Measurements from ENCODE around the gene BLACAT1. TPM values are rescaled to one million over a fixed set of nuclear protein-coding genes. Genes with fewer than 3 reads are reported as not detected.
A peak's percentile ranks its signal among the peaks of the same experiment; 100 is the strongest.

The BLACAT1 gene
- total and polyA plus RNA-seq, 2 of the 4 experiments (the other 2 are of a cell fraction) = under 0.01 to 0.05 TPM

GRCh38 chr1:205449254-205449749 lies 6.5 kb downstream of the BLACAT1 start:
- no peak overlapping the region for H3K9ac ChIP-seq (ENCODE audit: low read depth, low read length)
- no peaks in the 10 kb centered on the region; the same call in 1 of the 2 replicates for H3K4me1 ChIP-seq (ENCODE audit: control insufficient read depth, insufficient read depth, low read length)
- no peak overlapping the region for H3K14ac ChIP-seq (replicated peaks; ENCODE audit: low read depth, low read length)
- no peak overlapping the region for H3K27ac ChIP-seq (ENCODE audit: insufficient read depth, low read length)
- H4K8ac ChIP-seq (ENCODE audit: low read depth in 2 of 2, low read length in 2 of 2) = no peak overlapping the region
- no peak overlapping the region for H2BK120ac ChIP-seq (ENCODE audit: low read depth, low read length)
- H3K79me1 ChIP-seq (ENCODE audit: low read depth in 1 of 2, low read length in 2 of 2) = no peaks in the 10 kb centered on the region
- POLR2A ChIA-PET (ENCODE audit: unreplicated experiment) = no interaction called here
- no peak overlapping the region for H3K23ac ChIP-seq (ENCODE audit: low read depth, low read length)
- H4K20me1 ChIP-seq (ENCODE audit: insufficient read depth, low read length) = no peaks in the 10 kb centered on the region
- H3K4me2 ChIP-seq (ENCODE audit: low read depth, low read length) = no peak overlapping the region
- TF ChIP-seq FOS (IDR thresholded peaks at IDR 0.05; ENCODE audit: low read depth, low read length) = no peak
- TF ChIP-seq NFE2L2 (IDR thresholded peaks at IDR 0.05; ENCODE audit: low read depth, low read length) = no peak
- no peak for TF ChIP-seq USF2 (IDR thresholded peaks at IDR 0.05; ENCODE audit: low read depth, low read length)
- TF ChIP-seq RCOR1 (IDR thresholded peaks at IDR 0.05; ENCODE audit: insufficient replicate concordance, low read length) = no peak
- no peak overlapping the region for H4K5ac ChIP-seq (ENCODE audit: low read depth, low read length)
- DNase-seq (no peak), ATAC-seq (ENCODE audit: low read depth) (no peak)
- H2BK15ac ChIP-seq (ENCODE audit: low read depth, low read length) = no peak overlapping the region
- H3K27me3 ChIP-seq (ENCODE audit: control insufficient read depth, insufficient read depth, low read length) = peaks cover 57% of the 10 kb centered on the region
- H3K56ac ChIP-seq (ENCODE audit: extremely low read depth, insufficient read depth, low read length) = no peak overlapping the region
- no peaks in the 10 kb centered on the region for H3K36me3 ChIP-seq (ENCODE audit: control insufficient read depth, insufficient read depth, low read length)
- no peak overlapping the region for H3K4ac ChIP-seq (ENCODE audit: low read depth, low read length)
- peak overlapping the region; percentile 84 for H2AFZ ChIP-seq (replicated peaks; ENCODE audit: low read length, poor library complexity)
- intact Hi-C loops (cut with micrococcal nuclease) (no loop called here), dilution Hi-C loops (cut with HindIII; ENCODE audit: low sequenced_read_pairs, unreplicated experiment) (no loop called here), in situ Hi-C loops (cut with MboI; ENCODE audit: low sequenced_read_pairs) (no loop called here)
- no peaks in the 10 kb centered on the region; the same call in 1 of the 2 replicates for H3K9me1 ChIP-seq (ENCODE audit: insufficient read depth, low read length)
- WGBS, 2 experiments (ENCODE audit: extremely low coverage in 2 of 2, insufficient read length in 1 of 2) = 100% methylated on average over 2 of the region's 4 CpGs; no CpG with 5 or more reads in 1 of the 2 experiments
- H2AK9ac ChIP-seq (replicated peaks; ENCODE audit: low read depth, low read length, poor library complexity) = peak overlapping the region; percentile 63
- BruUV-seq (replicated peaks) = no TSS peak
- H3K18ac ChIP-seq (ENCODE audit: low read depth, low read length) = no peak overlapping the region
- no peak overlapping the region for H4K91ac ChIP-seq (ENCODE audit: insufficient read depth, low read depth, low read length)
- H2AK5ac ChIP-seq (ENCODE audit: low read depth, low read length) = no peak overlapping the region; the same call in 1 of the 2 replicates
- no peaks in the 10 kb centered on the region for H3K9me3 ChIP-seq (ENCODE audit: control insufficient read depth, insufficient read depth, low read length)
- H2BK5ac ChIP-seq (ENCODE audit: low read depth, low read length, poor library complexity, severe bottlenecking) = no peak overlapping the region
- CTCF ChIA-PET = no interaction called here
- H2BK20ac ChIP-seq (ENCODE audit: low read depth, low read length) = no peak overlapping the region
- H3K4me3 ChIP-seq (ENCODE audit: insufficient read depth, low read depth, low read length) = no peak overlapping the region

All from IMR-90 (cell line).